Hepatocyte (in vitro differentiated cells): ENCODE measurements around the gene AK2. TPM values are rescaled to one million over a fixed set of nuclear protein-coding genes. Genes with fewer than 3 reads are reported as not detected.
A peak's percentile ranks its signal among the peaks of the same experiment; 100 is the strongest.

Experiments
- DNase-seq: peaks from one replicate; pipeline ENCODE4 v3.0.0-alpha.2; 2016; ENCODE audit warnings: low spot score
- H2AFZ ChIP-seq: fragments of 200-600 bp; sonication (generic); 2 replicates; pipeline ENCODE4 v1.6.0; 2016; ENCODE audit warnings: antibody characterized with exemption, mild to moderate bottlenecking
- H3K27ac ChIP-seq: fragments of 200-600 bp; sonication (generic); 2 replicates; pipeline ENCODE4 v1.5.1; 2016; ENCODE audit warnings: mild to moderate bottlenecking
- H3K27me3 ChIP-seq: fragments of 200-600 bp; sonication (generic); 2 replicates; pipeline ENCODE4 v1.6.1; 2016
- H3K36me3 ChIP-seq: fragments of 200-600 bp; sonication (generic); replicated peaks from 2 replicates; pipeline ENCODE4 v1.5.1; 2016; ENCODE audit warnings: low read depth; ENCODE audit not compliant: insufficient read depth
- H3K4me1 ChIP-seq: fragments of 200-600 bp; sonication (generic); 2 replicates; pipeline ENCODE4 v1.5.1; 2016; ENCODE audit warnings: mild to moderate bottlenecking, moderate library complexity; ENCODE audit not compliant: insufficient read depth
- H3K4me2 ChIP-seq: fragments of 200-600 bp; sonication (generic); 2 replicates; pipeline ENCODE4 v1.6.0; 2016
- H3K4me3 ChIP-seq: fragments of 200-600 bp; sonication (generic); 2 replicates; pipeline ENCODE4 v1.5.1; 2016; ENCODE audit warnings: mild to moderate bottlenecking
- H3K79me2 ChIP-seq: fragments of 200-600 bp; sonication (generic); 2 replicates; pipeline ENCODE4 v1.6.0; 2017; ENCODE audit warnings: mild to moderate bottlenecking
- H3K9me2 ChIP-seq: fragments of 200-600 bp; sonication (generic); replicated peaks from 2 replicates; pipeline ENCODE4 v1.6.0; 2017; ENCODE audit warnings: mild to moderate bottlenecking; ENCODE audit not compliant: insufficient read depth
- H3K9me3 ChIP-seq: fragments of 200-600 bp; sonication (generic); 2 replicates; pipeline ENCODE4 v1.5.1; 2016; ENCODE audit warnings: low read depth, mild to moderate bottlenecking
- H4K20me1 ChIP-seq: fragments of 200-600 bp; sonication (generic); 2 replicates; pipeline ENCODE4 v1.6.0; 2016; ENCODE audit warnings: mild to moderate bottlenecking; ENCODE audit not compliant: insufficient read depth, poor library complexity, severe bottlenecking
- EZH2 ChIP-seq: fragments of 200-600 bp; sonication (generic); IDR thresholded peaks from 2 replicates; pipeline ENCODE4 v1.6.1; 2016; ENCODE audit warnings: antibody characterized with exemption, mild to moderate bottlenecking, borderline replicate concordance
- EZH2phosphoT487 ChIP-seq: fragments of 200-600 bp; sonication (generic); IDR thresholded peaks from one replicate; pipeline ENCODE4 v1.6.1; 2018; ENCODE audit warnings: antibody characterized with exemption, mild to moderate bottlenecking, low read depth, moderate library complexity; ENCODE audit not compliant: unreplicated experiment, severe bottlenecking
- WGBS: methylation state at CpG from one replicate; pipeline ENCODE4 v1.1.6; 2016; ENCODE audit warnings: low lambda C conversion rate; ENCODE audit errors: missing lambda C conversion rate; 5-methylcytosine and 5-hydroxymethylcytosine counted together
- polyA plus RNA-seq: library from polyadenylated mRNA; unstranded; fragments of >200 nt; fragmentation: Nextera tagmentation; extraction: Ambion mirVana; gene quantifications from 2 replicates; pipeline ENCODE4 v1.2.1, GENCODE V29; 2016
- total RNA-seq: library from RNA; depleted of rRNA; stranded (reverse); fragments of >200 nt; gene quantifications from 2 replicates; pipeline ENCODE4 v1.2.3, GENCODE V29; 2014
- TF ChIP-seq, protein P1 (sequence below): fragments of 200-600 bp; sonication (generic); IDR thresholded peaks from 2 replicates; pipeline ENCODE4 v1.5.1; 2016; ENCODE audit warnings: antibody characterized with exemption, mild to moderate bottlenecking; ENCODE audit not compliant: poor library complexity

AK2 gene
- total and polyA plus RNA-seq, 2 experiments from 2014 or later: 120 to 147 TPM

DNA sequence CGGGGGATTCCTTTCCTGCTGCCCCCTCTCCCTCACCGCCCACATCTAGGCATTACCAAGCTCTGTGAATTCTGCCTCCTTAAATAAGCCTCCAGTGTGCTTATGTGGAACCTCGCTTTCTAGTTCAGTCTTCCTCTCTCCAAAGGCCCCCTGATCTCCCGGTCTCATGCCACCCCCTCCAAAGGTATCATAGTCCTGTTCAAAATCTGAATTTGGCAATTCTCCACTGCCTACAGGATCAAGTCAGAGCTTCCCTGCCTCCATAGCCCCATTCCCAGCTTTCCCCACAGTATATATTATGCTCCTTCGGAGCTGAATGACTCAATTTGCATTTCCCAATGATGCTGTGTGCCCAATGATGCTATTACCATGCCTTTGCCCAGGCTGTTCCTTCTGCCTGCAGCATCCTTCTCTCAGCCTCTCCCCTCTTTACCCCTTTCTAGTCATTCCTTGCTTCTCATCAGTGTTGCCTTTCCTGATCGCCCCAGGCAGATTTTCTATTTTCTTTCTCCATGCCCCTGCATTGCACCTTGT, 46.0 kb upstream of the AK2 start:
- Histone ChIP-seq H3K79me2 (no peaks in the 10 kb centered on the region), H3K27me3 (no peaks in the 10 kb centered on the region), H3K27ac (no peak overlapping the region), H3K4me2 (peak overlapping the region; percentile 84), H3K4me1 (peaks cover 4% of the 10 kb centered on the region), H3K4me3 (no peak overlapping the region), H3K9me2 (no peaks in the 10 kb centered on the region), H2AFZ (no peak overlapping the region), H4K20me1 (no peaks in the 10 kb centered on the region), H3K36me3 (no peaks in the 10 kb centered on the region), H3K9me3 (no peaks in the 10 kb centered on the region)
- WGBS: 83% methylated on average over 6 of the region's 6 CpGs
- TF ChIP-seq, protein P1, sequence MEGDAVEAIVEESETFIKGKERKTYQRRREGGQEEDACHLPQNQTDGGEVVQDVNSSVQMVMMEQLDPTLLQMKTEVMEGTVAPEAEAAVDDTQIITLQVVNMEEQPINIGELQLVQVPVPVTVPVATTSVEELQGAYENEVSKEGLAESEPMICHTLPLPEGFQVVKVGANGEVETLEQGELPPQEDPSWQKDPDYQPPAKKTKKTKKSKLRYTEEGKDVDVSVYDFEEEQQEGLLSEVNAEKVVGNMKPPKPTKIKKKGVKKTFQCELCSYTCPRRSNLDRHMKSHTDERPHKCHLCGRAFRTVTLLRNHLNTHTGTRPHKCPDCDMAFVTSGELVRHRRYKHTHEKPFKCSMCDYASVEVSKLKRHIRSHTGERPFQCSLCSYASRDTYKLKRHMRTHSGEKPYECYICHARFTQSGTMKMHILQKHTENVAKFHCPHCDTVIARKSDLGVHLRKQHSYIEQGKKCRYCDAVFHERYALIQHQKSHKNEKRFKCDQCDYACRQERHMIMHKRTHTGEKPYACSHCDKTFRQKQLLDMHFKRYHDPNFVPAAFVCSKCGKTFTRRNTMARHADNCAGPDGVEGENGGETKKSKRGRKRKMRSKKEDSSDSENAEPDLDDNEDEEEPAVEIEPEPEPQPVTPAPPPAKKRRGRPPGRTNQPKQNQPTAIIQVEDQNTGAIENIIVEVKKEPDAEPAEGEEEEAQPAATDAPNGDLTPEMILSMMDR: no peak
- no peak for TF ChIP-seq EZH2
- TF ChIP-seq EZH2phosphoT487: no peak
- no peak for DNase-seq

DNA sequence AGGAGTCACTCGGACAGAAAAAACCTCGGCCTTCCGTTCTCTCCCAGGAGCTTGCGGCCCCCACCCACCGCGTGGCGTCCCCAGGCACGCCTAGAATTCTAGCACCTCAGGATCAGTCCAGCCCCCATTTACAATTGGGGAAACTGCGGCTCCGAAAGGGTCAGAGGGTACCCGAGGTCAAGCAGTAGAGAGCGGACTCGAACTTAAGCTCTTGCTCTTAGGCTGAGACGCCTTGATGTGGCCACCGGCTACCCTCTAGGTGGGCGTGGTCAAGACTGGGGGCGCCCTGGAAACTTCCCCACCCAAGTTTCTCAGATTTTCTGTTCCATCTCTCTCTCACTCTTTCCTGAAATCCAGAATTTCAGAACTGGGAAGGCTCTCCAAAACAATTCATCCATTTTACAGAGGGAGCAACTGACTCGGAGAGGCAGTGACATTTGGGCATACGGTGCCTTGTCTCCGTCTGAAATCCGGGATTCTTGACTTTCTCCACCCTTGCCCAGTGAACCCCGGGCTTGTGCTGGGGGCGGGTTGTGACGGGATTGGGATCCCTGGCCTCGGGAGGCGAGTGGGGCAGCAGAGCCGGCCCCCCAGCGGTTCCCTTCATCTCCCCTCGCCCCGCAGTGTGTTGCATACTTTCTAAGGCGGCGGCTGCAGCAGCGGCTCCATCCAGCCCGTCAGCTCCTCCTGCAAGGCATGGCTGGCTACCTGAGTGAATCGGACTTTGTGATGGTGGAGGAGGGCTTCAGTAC, 45.0 kb upstream of the AK2 start:
- TF ChIP-seq EZH2phosphoT487 (no peak), EZH2 (no peak)
- TF ChIP-seq, protein P1: no peak
- peak overlapping the region; percentile 84 for H3K4me2 ChIP-seq
- H3K9me3 ChIP-seq: no peaks in the 10 kb centered on the region
- DNase-seq: peak; percentile 37
- peak overlapping the region; percentile 63 for H3K4me3 ChIP-seq
- H3K79me2 ChIP-seq: no peaks in the 10 kb centered on the region
- H3K36me3 ChIP-seq: no peaks in the 10 kb centered on the region
- peak overlapping the region; percentile 79 for H2AFZ ChIP-seq
- WGBS: 9% methylated on average over 34 of the region's 35 CpGs
- no peaks in the 10 kb centered on the region for H4K20me1 ChIP-seq
- H3K9me2 ChIP-seq: no peaks in the 10 kb centered on the region
- H3K27me3 ChIP-seq: no peaks in the 10 kb centered on the region
- peaks cover 4% of the 10 kb centered on the region for H3K4me1 ChIP-seq
- H3K27ac ChIP-seq: no peak overlapping the region

DNA sequence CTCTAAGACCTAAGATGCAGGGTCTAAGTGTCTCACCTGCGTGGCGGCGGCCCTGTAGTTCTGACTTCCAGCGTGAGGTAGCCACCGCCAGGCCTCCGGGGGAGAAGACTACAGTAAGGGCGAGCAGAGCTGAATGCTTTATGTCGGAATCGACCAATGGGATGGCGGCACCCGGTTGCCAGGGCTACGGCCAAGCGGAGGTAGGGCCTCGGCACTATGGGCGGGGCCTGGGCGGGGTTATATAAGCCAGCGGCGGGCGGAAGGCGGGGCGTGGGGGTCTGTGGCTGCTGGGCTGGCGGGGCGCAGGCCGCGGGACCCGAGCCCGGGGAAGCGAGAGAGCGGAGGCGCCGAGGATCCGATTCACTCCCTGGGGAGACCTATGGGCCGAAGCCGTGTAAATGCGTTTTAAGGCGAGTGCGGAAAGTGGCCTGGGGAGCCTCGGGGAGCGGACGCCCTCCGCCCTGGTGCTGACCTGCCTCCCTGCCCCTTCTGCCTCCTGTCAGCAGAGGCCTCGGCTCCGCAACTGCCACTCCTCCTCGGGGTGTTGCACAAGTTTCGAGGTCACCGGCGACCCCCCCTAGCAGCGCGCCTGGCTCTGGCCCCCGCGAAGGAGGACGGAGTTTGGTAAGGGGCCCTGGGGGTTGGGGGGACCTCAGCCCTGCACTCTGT, 44.3 kb upstream of the AK2 start, which contains the start of gene AZIN2:
Gene AZIN2 (plus strand): TSS at position 269 of the 669 bp plus-strand sequence. CDS start 1,097 bp downstream, outside the sequence.
- H3K36me3 ChIP-seq: no peaks in the 10 kb centered on the region
- WGBS: 2% methylated on average over 28 of the region's 52 CpGs
- H3K4me1 ChIP-seq: peaks cover 4% of the 10 kb centered on the region
- no peaks in the 10 kb centered on the region for H4K20me1 ChIP-seq
- H3K4me3 ChIP-seq: peak within 1 kb of the TSS; percentile 63
- H3K27ac ChIP-seq: no peak within 1 kb of the TSS
- no peak for TF ChIP-seq EZH2
- no peak for TF ChIP-seq EZH2phosphoT487
- TF ChIP-seq, protein P1: no peak
- no peaks in the 10 kb centered on the region for H3K79me2 ChIP-seq
- no peaks in the 10 kb centered on the region for H3K9me3 ChIP-seq
- H3K9me2 ChIP-seq: no peaks in the 10 kb centered on the region
- peak within 1 kb of the TSS; percentile 84 for H3K4me2 ChIP-seq
- H2AFZ ChIP-seq: peak within 1 kb of the TSS; percentile 79
- no peaks in the 10 kb centered on the region for H3K27me3 ChIP-seq
- DNase-seq: peak; percentile 97
